Heart left ventricle (tissue), 16 donors: Measurements from ENCODE around the gene KRR1. TPM values are rescaled to one million over a fixed set of nuclear protein-coding genes. Genes with fewer than 3 reads are reported as not detected.
"Not testable (repeated sequence)": the region's sequence is repeated elsewhere in the genome, so short reads cannot be mapped to it uniquely, and the experiment has no call there.

ENCODE experiments used
- ATAC-seq, 4 donors: fragments of 200-7000 bp; cut with Tn5 transposase; one replicate each; pipeline ENCODE4 v1.9.1; 2020 to 2022; ENCODE audit warnings: moderate library complexity in 4 of 4, mild to moderate bottlenecking in 3 of 4, moderate number of reproducible peaks in 1 of 4
- DNase-seq, 5 donors: peaks; one replicate each; pipeline ENCODE4 v3.0.0-alpha.2; 2020
- H3K27ac ChIP-seq, 12 donors: fragments of 200-600 bp; sonication (generic) in 4 of 12; one replicate each; pipeline versions ENCODE4 v1.5.0 to v1.8.0; 2016 to 2022; ENCODE audit warnings: mild to moderate bottlenecking in 2 of 12
- H3K27me3 ChIP-seq, 9 donors: fragments of 200-600 bp; sonication (generic) in 2 of 9; one replicate each; pipeline versions ENCODE4 v1.5.1 to v1.8.0; 2016 to 2022; ENCODE audit warnings: mild to moderate bottlenecking in 3 of 9
- H3K36me3 ChIP-seq, 9 donors: fragments of 200-600 bp; sonication (generic) in 2 of 9; one replicate each; pipeline versions ENCODE4 v1.5.0 to v1.8.0; 2018 to 2022; ENCODE audit warnings: mild to moderate bottlenecking in 2 of 9
- H3K4me1 ChIP-seq, 12 donors: fragments of 200-600 bp; sonication (generic) in 4 of 12; one replicate each; pipeline versions ENCODE4 v1.5.0 to v1.8.0; 2016 to 2022; ENCODE audit warnings: mild to moderate bottlenecking in 3 of 12
- H3K4me3 ChIP-seq, 12 donors: fragments of 200-600 bp; sonication (generic) in 4 of 12; one replicate each; pipeline versions ENCODE4 v1.5.0 to v1.8.0; 2017 to 2022; ENCODE audit warnings: mild to moderate bottlenecking in 9 of 12, moderate library complexity in 4 of 12
- H3K9me3 ChIP-seq, 12 donors: fragments of 200-600 bp; sonication (generic) in 4 of 12; one replicate each; pipeline versions ENCODE4 v1.5.0 to v1.8.0; 2016 to 2022; ENCODE audit warnings: mild to moderate bottlenecking in 1 of 12
- POLR2A ChIP-seq, 2 donors: fragments of 450-650 bp; IDR thresholded peaks; one replicate each; pipeline ENCODE4 v1.6.1; 2017; ENCODE audit warnings: antibody characterized with exemption in 2 of 2, mild to moderate bottlenecking in 2 of 2, moderate library complexity in 2 of 2
- WGBS, 4 donors: extraction: QIAGEN DNeasy Blood & Tissue Kit in 2 of 4; methylation state at CpG; one replicate each; pipeline versions ENCODE4 v1.1.5 to v1.1.7; 2013 to 2018; 5-methylcytosine and 5-hydroxymethylcytosine counted together
- intact Hi-C, 10 donors: fragments of 100-400 bp; cut with DNase I; formaldehyde crosslinking; loops; one replicate each; pipeline versions ENCODE4 v1.11.1 to v1.14.2; 2022
- polyA plus RNA-seq, 2 donors: library from polyadenylated mRNA; stranded (reverse); fragments of 200-250 nt; gene quantifications; one replicate each; pipeline ENCODE4 v1.2.3, GENCODE V29; 2013
- total RNA-seq, 9 donors: library from RNA; depleted of rRNA in 2 of 9; stranded (reverse); fragments of >200 nt in 2 of 9; fragmentation: NEBNext Ultra II Directional in 3 of 9; extraction: Animal tissue kit (Norgen Biotek cat#: 25700) in 3 of 9; gene quantifications; one replicate each; pipeline versions ENCODE4 v1.1.0 to v1.2.4, GENCODE V29; 2016 to 2023
- TF ChIP-seq, protein P1 (sequence below), 12 donors: fragments of 200-600 bp; sonication (generic) in 4 of 12; IDR thresholded peaks; one replicate each; pipeline versions ENCODE4 v1.5.0 to v1.8.0; 2018 to 2022; ENCODE audit warnings: antibody characterized with exemption in 12 of 12, mild to moderate bottlenecking in 5 of 12
- donor health status: ischemic (EF 13 %, LVEDD 7.1; RV severe dilation, severe dysfunction).
- donor health status: healthy with polysubstance abuse.
- donor health status: DM: no; HTN: yes; CAD: no.
- donor health status: DM: no; HTN: no; CAD: no.
- donor health status: ischemic (EF 25% LVEDD 6.9; RV normal size, moderate dysfunction).
- donor health status: ischemic (EF 25% LVEDD 5.7; RV mildly dilated, moderate dysfunction).
- donor health status: healthy.
- donor health status: DM: yes; HTN: yes; CAD: no.
- donor health status: ischemic (EF 35%, LVEDD 5.7; RV mildly dilated, moderate dysfunction).
- donor health status: nonischemic (EF 11% LVEDD 7.7; RV severe dilation, severe dysfunction).
- donor health status: DM: yes; HTN: yes; CAD: no.
- donor health status: PGD.
- donor health status: ischemic (EF 29% LVEDD 5.4; RV normal size, mild dysfunction).
- donor health status: nonischemic (EF 23%, LVEDD 6.1; RV moderate dilation, normal function).

The KRR1 gene
- total and polyA plus RNA-seq, 11 donors = 9.3 to 42.6 (median 30.5) TPM

DNA sequence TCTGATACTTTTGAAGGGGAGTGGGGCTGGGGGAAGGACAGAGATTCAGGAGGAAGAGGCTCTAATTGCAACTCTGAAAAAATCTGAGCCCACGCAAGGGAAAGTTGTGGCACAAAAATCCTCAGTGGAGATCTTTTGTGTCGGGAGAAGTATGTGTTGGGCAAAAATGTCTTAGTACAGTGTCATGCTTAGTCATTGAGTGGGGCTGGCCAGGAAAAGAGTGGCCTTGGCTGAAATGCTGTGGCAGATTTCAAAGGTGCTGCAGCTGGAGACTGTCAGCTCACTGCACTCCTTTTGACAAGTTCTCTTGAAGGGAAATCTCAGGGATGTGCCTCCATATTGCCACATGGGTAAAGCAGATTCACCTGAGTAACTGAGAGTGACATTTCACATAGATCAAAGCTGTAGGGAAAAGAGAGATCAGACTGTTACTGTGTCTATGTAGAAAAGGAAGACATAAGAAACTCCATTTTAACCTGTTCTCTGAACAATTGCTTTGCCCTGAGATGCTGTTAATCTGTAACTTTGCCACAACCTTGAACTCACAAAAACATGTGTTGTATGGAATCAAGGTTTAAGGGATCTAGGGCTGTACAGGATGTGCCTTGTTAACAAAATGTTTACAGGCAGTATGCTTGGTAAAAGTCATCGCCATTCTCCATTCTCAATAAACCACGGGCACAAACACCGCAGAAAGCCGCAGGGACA, 66.8 kb downstream of the KRR1 start:
- peaks cover 0 to 2% (median 0%) of the 10 kb centered on the region in 12 donors for H3K4me1 ChIP-seq
- peak in 3 of 4 donors; percentile 50 to 82 (median 72) for ATAC-seq
- no peak for TF ChIP-seq POLR2A (IDR thresholded peaks at IDR 0.05)
- TF ChIP-seq, protein P1, sequence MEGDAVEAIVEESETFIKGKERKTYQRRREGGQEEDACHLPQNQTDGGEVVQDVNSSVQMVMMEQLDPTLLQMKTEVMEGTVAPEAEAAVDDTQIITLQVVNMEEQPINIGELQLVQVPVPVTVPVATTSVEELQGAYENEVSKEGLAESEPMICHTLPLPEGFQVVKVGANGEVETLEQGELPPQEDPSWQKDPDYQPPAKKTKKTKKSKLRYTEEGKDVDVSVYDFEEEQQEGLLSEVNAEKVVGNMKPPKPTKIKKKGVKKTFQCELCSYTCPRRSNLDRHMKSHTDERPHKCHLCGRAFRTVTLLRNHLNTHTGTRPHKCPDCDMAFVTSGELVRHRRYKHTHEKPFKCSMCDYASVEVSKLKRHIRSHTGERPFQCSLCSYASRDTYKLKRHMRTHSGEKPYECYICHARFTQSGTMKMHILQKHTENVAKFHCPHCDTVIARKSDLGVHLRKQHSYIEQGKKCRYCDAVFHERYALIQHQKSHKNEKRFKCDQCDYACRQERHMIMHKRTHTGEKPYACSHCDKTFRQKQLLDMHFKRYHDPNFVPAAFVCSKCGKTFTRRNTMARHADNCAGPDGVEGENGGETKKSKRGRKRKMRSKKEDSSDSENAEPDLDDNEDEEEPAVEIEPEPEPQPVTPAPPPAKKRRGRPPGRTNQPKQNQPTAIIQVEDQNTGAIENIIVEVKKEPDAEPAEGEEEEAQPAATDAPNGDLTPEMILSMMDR (IDR thresholded peaks at IDR 0.05) = no peak
- WGBS, 4 donors = 66 to 84% (median 81%) methylated on average over 6 of the region's 6 CpGs
- peaks cover 0 to 11% (median 0%) of the 10 kb centered on the region in 12 donors for H3K9me3 ChIP-seq
- H3K27me3 ChIP-seq = no peaks in the 10 kb centered on the region
- intact Hi-C loops = no loop called here
- H3K36me3 ChIP-seq = no peaks in the 10 kb centered on the region
- DNase-seq = no peak
- H3K4me3 ChIP-seq = no peak overlapping the region
- no peak overlapping the region for H3K27ac ChIP-seq

GRCh38 chr12:75443709-75444108, 67.7 kb downstream of the KRR1 start:
- TF ChIP-seq, protein P1 (IDR thresholded peaks at IDR 0.05) = no peak
- TF ChIP-seq POLR2A (IDR thresholded peaks at IDR 0.05) = no peak
- Histone ChIP-seq H3K4me1 (peaks cover 0 to 2% (median 0%) of the 10 kb centered on the region in 12 donors), H3K9me3 (peaks cover 0 to 11% (median 0%) of the 10 kb centered on the region in 12 donors), H3K27ac (no peak overlapping the region), H3K36me3 (no peaks in the 10 kb centered on the region), H3K4me3 (no peak overlapping the region), H3K27me3 (no peaks in the 10 kb centered on the region)
- ATAC-seq (no peak), DNase-seq (no peak)
- WGBS, 4 donors = 52 to 69% (median 56%) methylated on average over 3 of the region's 3 CpGs
- intact Hi-C loops = no loop called here

- H3K4me1 ChIP-seq, H3K4me3 ChIP-seq, DNase-seq, intact Hi-C loops, H3K36me3 ChIP-seq, ATAC-seq, H3K27me3 ChIP-seq, H3K27ac ChIP-seq: not testable (repeated sequence)
- peaks cover 0 to 15% (median 0%) of the 10 kb centered on the region in 12 donors for H3K9me3 ChIP-seq
- 45 to 66% (median 58%) methylated on average over 3 of the region's 3 CpGs for WGBS, 4 donors
Observed at GRCh38 chr12:75442454-75442853, 69.0 kb downstream of the KRR1 start.

GRCh38 chr12:75441687-75442449, 69.5 kb downstream of the KRR1 start:
- DNase-seq, H3K4me3 ChIP-seq, H3K27ac ChIP-seq, H3K27me3 ChIP-seq, intact Hi-C loops, H3K4me1 ChIP-seq, ATAC-seq, H3K36me3 ChIP-seq: not testable (repeated sequence)
- peaks cover 0 to 20% (median 4%) of the 10 kb centered on the region in 12 donors for H3K9me3 ChIP-seq
- WGBS, 4 donors = 62 to 73% (median 66%) methylated on average over 4 of the region's 4 CpGs

Other genes with a start within 250 kb of the KRR1 start
- 10 to 100 TPM in 8 of 9 donors, 1 to 10 TPM in 1; 7.8 to 21.6 (median 12.0) TPM for gene CAPS2, start 181.3 kb downstream of the KRR1 start, total RNA-seq
- gene CAPS2, start 181.3 kb downstream of the KRR1 start, polyA plus RNA-seq = 1 to 10 TPM; 2.4 to 7.2 TPM
- gene GLIPR1L1, start 176.9 kb downstream of the KRR1 start, total RNA-seq = not detected
- gene GLIPR1L1, start 176.9 kb downstream of the KRR1 start, polyA plus RNA-seq = not detected
- gene GLIPR1L2, start 120.5 kb downstream of the KRR1 start, total RNA-seq = 1 to 10 TPM in 7 of 9 donors, under 1 TPM in 2; 0.71 to 4.4 (median 1.7) TPM
- gene GLIPR1L2, start 120.5 kb downstream of the KRR1 start, polyA plus RNA-seq = 1 to 10 TPM; 1.2 TPM
- gene GLIPR1, start 30.9 kb downstream of the KRR1 start, total RNA-seq = 10 to 100 TPM in 3 of 9 donors, 1 to 10 TPM in 6; 3.2 to 58.6 (median 7.4) TPM
- gene GLIPR1, start 30.9 kb downstream of the KRR1 start, polyA plus RNA-seq = 1 to 10 TPM; 1.2 to 2.7 TPM